Gastrocnemius medialis (tissue), 4 donors: Measurements from ENCODE around the gene USP5. TPM values are rescaled to one million over a fixed set of nuclear protein-coding genes. Genes with fewer than 3 reads are reported as not detected.

Experiments
- ATAC-seq, 2 donors: fragments of 150-250 bp; one replicate each; pipeline ENCODE4 v1.9.1; 2016
- DNase-seq, 2 donors: peaks; one replicate each; pipeline ENCODE4 v3.0.0-alpha.2; 2019
- H3K27ac ChIP-seq, 4 donors: fragments of 200-600 bp; sonication (generic); 1 replicate in 1 of 4; 2 replicates in 3 of 4; pipeline ENCODE4 v1.5.1; 2016 to 2018; ENCODE audit warnings: mild to moderate bottlenecking in 2 of 4, moderate library complexity in 1 of 4
- H3K27me3 ChIP-seq, 3 donors: fragments of 200-600 bp; sonication (generic) in 2 of 3; 1 replicate in 1 of 3; 2 replicates in 2 of 3; pipeline versions ENCODE4 v1.5.1 to v1.6.0; 2016 to 2019; ENCODE audit warnings: mild to moderate bottlenecking in 1 of 3, moderate library complexity in 1 of 3
- H3K36me3 ChIP-seq, 2 donors: fragments of 200-600 bp; sonication (generic) in 1 of 2; one replicate each; pipeline ENCODE4 v1.5.1; 2017 to 2018
- H3K4me1 ChIP-seq, 2 donors: fragments of 200-600 bp; sonication (generic) in 1 of 2; one replicate each; pipeline ENCODE4 v1.5.1; 2016 to 2017; ENCODE audit warnings: mild to moderate bottlenecking in 2 of 2
- H3K4me3 ChIP-seq, 4 donors: fragments of 200-600 bp; sonication (generic) in 3 of 4; 1 replicate in 1 of 4; 2 replicates in 3 of 4; pipeline ENCODE4 v1.5.1; 2016 to 2019; ENCODE audit warnings: mild to moderate bottlenecking in 2 of 4
- H3K9me3 ChIP-seq, 3 donors: fragments of 200-600 bp; sonication (generic) in 2 of 3; 1 replicate in 1 of 3; 2 replicates in 2 of 3; pipeline ENCODE4 v1.5.1; 2016 to 2019
- CTCF ChIP-seq, 5 experiments: fragments of 450-650 bp in 3 of 5; fragments of 200-600 bp in 2 of 5; sonication (generic) in 2 of 5; IDR thresholded peaks in 4 of 5; conservative IDR thresholded peaks in 1 of 5; 1 replicate in 4 of 5; 2 replicates in 1 of 5; pipeline ENCODE4 v1.5.1; 2016 to 2019; ENCODE audit warnings: antibody characterized with exemption in 5 of 5, mild to moderate bottlenecking in 3 of 5, moderate library complexity in 3 of 5
- POLR2A ChIP-seq, 2 donors: fragments of 450-650 bp; IDR thresholded peaks; one replicate each; pipeline ENCODE4 v1.6.1; 2017; ENCODE audit warnings: antibody characterized with exemption in 2 of 2, mild to moderate bottlenecking in 2 of 2, moderate library complexity in 2 of 2
- in situ Hi-C, 4 donors: fragments of 200-750 bp; cut with MboI; loops; one replicate each; pipeline versions ENCODE4 v1.15.0 to v1.8.0; 2017; ENCODE audit warnings: low sequenced_read_pairs in 4 of 4
- intact Hi-C: fragments of 100-400 bp; cut with DNase I; formaldehyde crosslinking; loops from one replicate; pipeline ENCODE4 v1.15.1; 2023; ENCODE audit warnings: low total_unique reads
- total RNA-seq, 4 donors: library from RNA; depleted of rRNA; stranded (reverse); fragments of >200 nt; gene quantifications; one replicate each; pipeline versions ENCODE4 v1.1.0 to v1.2.3, GENCODE V29; 2016

USP5 gene
- total RNA-seq, 4 donors from 2014 or later, result 66.4 to 120 (median 74.1) TPM

GRCh38 chr12:6849427-6849826, 2.5 kb upstream of the USP5 start:
- in situ Hi-C loops, result loop anchor here in 1 of 4 donors (10.0 kb wide), 1 partner anchor 115 kb away; no protein-coding TSS in a partner anchor
- H3K9me3 ChIP-seq, result no peaks in the 10 kb centered on the region
- intact Hi-C loops, result no loop called here
- H3K27me3 ChIP-seq, result no peaks in the 10 kb centered on the region
- no peak for TF ChIP-seq POLR2A (IDR thresholded peaks at IDR 0.05)
- TF ChIP-seq CTCF (IDR thresholded peaks at IDR 0.05 in 4 of 5, conservative IDR thresholded peaks at IDR 0.05 in 1 of 5), result no peak
- H3K36me3 ChIP-seq, result no peaks in the 10 kb centered on the region
- DNase-seq (no peak), ATAC-seq (no peak)
- no peak overlapping the region for H3K4me3 ChIP-seq
- H3K4me1 ChIP-seq, result peaks cover 13 to 17% of the 10 kb centered on the region in 2 donors
- no peak overlapping the region for H3K27ac ChIP-seq

- ATAC-seq (no peak), DNase-seq (no peak)
- in situ Hi-C loops, result loop anchor here in 1 of 4 donors (10.0 kb wide), 1 partner anchor 115 kb away; no protein-coding TSS in a partner anchor
- intact Hi-C loops, result loop anchor here (10.0 kb wide), 1 partner anchor 295 kb away; the partner anchor contains the start of gene IFFO1
- H3K4me3 ChIP-seq, result no peak overlapping the region
- no peak overlapping the region for H3K27ac ChIP-seq
- no peak for TF ChIP-seq CTCF (IDR thresholded peaks at IDR 0.05 in 4 of 5, conservative IDR thresholded peaks at IDR 0.05 in 1 of 5)
- no peak for TF ChIP-seq POLR2A (IDR thresholded peaks at IDR 0.05)
- no peaks in the 10 kb centered on the region for H3K36me3 ChIP-seq
- no peaks in the 10 kb centered on the region for H3K27me3 ChIP-seq
- H3K4me1 ChIP-seq, result peaks cover 13 to 17% of the 10 kb centered on the region in 2 donors
- H3K9me3 ChIP-seq, result no peaks in the 10 kb centered on the region
Measured at GRCh38 chr12:6849976-6850560, 1.9 kb upstream of the USP5 start.

GRCh38 chr12:6850796-6851152, 1.2 kb upstream of the USP5 start:
- in situ Hi-C loops (no loop called here), intact Hi-C loops (loop anchor here (1.0 to 10.0 kb wide), 3 partner anchors 97 to 296 kb away; partner anchors contain the start of genes COPS7A, IFFO1 and MLF2)
- H3K4me3 ChIP-seq, result peak overlapping the region; percentile 47 to 83 (median 72)
- H3K27me3 ChIP-seq, result no peaks in the 10 kb centered on the region
- H3K9me3 ChIP-seq, result no peaks in the 10 kb centered on the region
- peaks cover 13 to 17% of the 10 kb centered on the region in 2 donors for H3K4me1 ChIP-seq
- peak overlapping the region; percentile 86 to 97 (median 92) for H3K27ac ChIP-seq
- DNase-seq (no peak), ATAC-seq (no peak)
- peaks cover 0 to 4% of the 10 kb centered on the region in 2 donors for H3K36me3 ChIP-seq
- TF ChIP-seq CTCF (IDR thresholded peaks at IDR 0.05 in 4 of 5, conservative IDR thresholded peaks at IDR 0.05 in 1 of 5), result no peak
- TF ChIP-seq POLR2A (IDR thresholded peaks at IDR 0.05), result no peak

- Histone ChIP-seq H3K27me3 (no peaks in the 10 kb centered on the region), H3K27ac (peak within 1 kb of the TSS; percentile 86 to 97 (median 92)), H3K9me3 (no peaks in the 10 kb centered on the region), H3K4me3 (peak within 1 kb of the TSS; percentile 63 to 83 (median 72)), H3K4me1 (peaks cover 13 to 17% of the 10 kb centered on the region in 2 donors), H3K36me3 (peaks cover 0 to 10% of the 10 kb centered on the region in 2 donors)
- ATAC-seq (peak; percentile 82 to 86), DNase-seq (peak; percentile 96 to 98)
- in situ Hi-C loops (no loop called here), intact Hi-C loops (loop anchor here (1.0 to 10.0 kb wide), 3 partner anchors 98 to 297 kb away; partner anchors contain the start of genes COPS7A, IFFO1 and MLF2)
- no peak for TF ChIP-seq CTCF (IDR thresholded peaks at IDR 0.05 in 4 of 5, conservative IDR thresholded peaks at IDR 0.05 in 1 of 5)
- TF ChIP-seq POLR2A (IDR thresholded peaks at IDR 0.05), result peak; percentile 79 to 90
Measured at GRCh38 chr12:6851153-6851920, 613 bp upstream of the USP5 start, which contains the start of gene CDCA3. TSS of gene CDCA3 (minus strand) at chr12:6851286. CDS start at chr12:6850952, 334 bp downstream.
